Lower leg skin (tissue), 3 donors: ENCODE data around the gene IL20RA.

Experiments
- CTCF ChIP-seq, 3 donors: fragments of 450-650 bp; IDR thresholded peaks; one replicate each; pipeline ENCODE4 v1.5.1; 2016; ENCODE audit warnings: antibody characterized with exemption in 3 of 3, mild to moderate bottlenecking in 3 of 3, moderate library complexity in 2 of 3
- POLR2A ChIP-seq, 2 donors: fragments of 450-650 bp; IDR thresholded peaks; one replicate each; pipeline ENCODE4 v1.6.1; 2016 to 2017; ENCODE audit warnings: antibody characterized with exemption in 2 of 2, mild to moderate bottlenecking in 1 of 2, moderate library complexity in 1 of 2

- TF ChIP-seq CTCF (IDR thresholded peaks at IDR 0.05) (no peak), POLR2A (IDR thresholded peaks at IDR 0.05) (no peak)
Measured at GRCh38 chr6:136960781-136961180, 84.0 kb downstream of the IL20RA start.
